Ovary (tissue), 9 donors: ENCODE results near the gene PANK4. TPM values are rescaled to one million over a fixed set of nuclear protein-coding genes. Genes with fewer than 3 reads are reported as not detected.
A peak's percentile ranks its signal among the peaks of the same experiment; 100 is the strongest.

Experiments used
- DNase-seq, 5 donors: peaks; one replicate each; pipeline ENCODE4 v3.0.0-alpha.2; 2019 to 2020
- H3K27ac ChIP-seq, 2 donors: fragments of 200-600 bp; one replicate each; pipeline versions ENCODE4 v1.5.1 to v1.8.0; 2019 to 2022
- H3K27me3 ChIP-seq: fragments of 200-600 bp; one replicate; pipeline ENCODE4 v1.8.0; 2022
- H3K36me3 ChIP-seq: fragments of 200-600 bp; sonication (generic); one replicate; pipeline ENCODE4 v1.5.1; 2019
- H3K4me1 ChIP-seq: one replicate; pipeline ENCODE4 v1.8.1; 2013; ENCODE audit warnings: mild to moderate bottlenecking, moderate library complexity; ENCODE audit not compliant: insufficient read depth
- H3K4me3 ChIP-seq: fragments of 200-600 bp; sonication (generic); one replicate; pipeline ENCODE4 v1.5.1; 2017
- H3K9me3 ChIP-seq, 2 donors: fragments of 200-600 bp in 1 of 2; sonication (generic) in 1 of 2; one replicate each; pipeline versions ENCODE4 v1.5.1 to v1.8.1; 2013 to 2019; ENCODE audit warnings: mild to moderate bottlenecking in 1 of 2, moderate library complexity in 1 of 2
- EP300 ChIP-seq: sonication (generic); formaldehyde crosslinking; IDR thresholded peaks from one replicate; pipeline ENCODE4 v1.6.1; 2017; ENCODE audit warnings: antibody characterized with exemption
- POLR2A ChIP-seq: fragments of 450-650 bp; IDR thresholded peaks from one replicate; pipeline ENCODE4 v1.6.1; 2017; ENCODE audit warnings: antibody characterized with exemption, mild to moderate bottlenecking, moderate library complexity
- WGBS, 3 donors: extraction: QIAGEN DNeasy Blood & Tissue Kit in 1 of 3; methylation state at CpG; one replicate each; pipeline versions ENCODE4 v1.1.5 to v1.1.7; 2013 to 2017; 5-methylcytosine and 5-hydroxymethylcytosine counted together
- intact Hi-C, 4 donors: fragments of 100-400 bp; cut with DNase I; formaldehyde crosslinking; loops; one replicate each; pipeline versions ENCODE4 v1.11.0 to v1.15.1; 2022 to 2023
- polyA plus RNA-seq, 2 donors: library from polyadenylated mRNA; stranded (reverse); fragments of 200-250 nt in 1 of 2; fragments of 350-450 nt in 1 of 2; fragmentation: Illumina TruSeq in 1 of 2; extraction: RNeasy Lipid Tissue Mini Kit (QIAGEN cat#74804) in 1 of 2; gene quantifications; one replicate each; pipeline ENCODE4 v1.2.3, GENCODE V29; 2013 to 2014
- total RNA-seq, 7 donors: library from RNA; depleted of rRNA in 2 of 7; stranded (reverse); fragments of >200 nt in 2 of 7; fragmentation: NEBNext Ultra II Directional in 3 of 7; extraction: Animal tissue kit (Norgen Biotek cat#: 25700) in 3 of 7; gene quantifications; one replicate each; pipeline versions ENCODE4 v1.1.0 to v1.2.4, GENCODE V29; 2016 to 2023
- TF ChIP-seq, protein P1 (sequence below), 3 donors: fragments of 450-650 bp in 2 of 3; fragments of 200-600 bp in 1 of 3; IDR thresholded peaks; one replicate each; pipeline versions ENCODE4 v1.5.1 to v1.8.0; 2016 to 2022; ENCODE audit warnings: antibody characterized with exemption in 3 of 3, mild to moderate bottlenecking in 1 of 3
- donor health status: DM: no; HTN: no; CAD: no; lungs with moderate emphysema.
- donor health status: DM: no; HTN: no; CAD: no.
- donor health status: Bipolar disorder and iron deficiency.
- donor health status: DM: yes; HTN: yes; CAD: no.
- donor health status: DM: no; HTN: no; CAD: no.
- donor health status: DM: yes; HTN: yes; CAD: no.

PANK4 gene
- total and polyA plus RNA-seq, 9 donors = 14.7 to 33.3 (median 26.1) TPM

DNA sequence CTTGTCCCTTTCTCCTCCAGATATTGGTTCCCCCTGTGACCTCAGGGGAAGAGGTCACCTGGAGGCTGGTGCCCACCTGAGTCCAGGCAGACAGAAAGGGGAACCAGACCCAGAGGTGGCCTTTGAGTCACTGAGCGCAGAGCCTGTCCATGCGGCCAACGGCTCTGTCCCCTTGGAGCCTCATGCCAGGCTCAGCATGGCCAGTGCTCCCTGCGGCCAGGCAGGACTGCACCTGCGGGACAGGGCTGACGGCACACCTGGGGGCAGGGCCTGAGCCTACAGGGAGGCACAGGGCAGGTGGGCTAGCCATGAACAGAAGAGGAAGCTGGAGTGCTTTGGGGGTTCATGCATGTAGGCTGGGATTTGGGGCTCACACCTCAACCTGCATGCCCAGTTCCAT is 32.5 kb upstream of the PANK4 start:
- intact Hi-C loops = loop anchor here in 2 of 4 donors (5.0 to 10.0 kb wide), 2 partner anchors 317 to 1654 kb away; no protein-coding TSS in a partner anchor
- WGBS, 3 donors = 95 to 100% (median 96%) methylated on average over 6 of the region's 6 CpGs
- Histone ChIP-seq H3K4me1 (peaks cover 12% of the 10 kb centered on the region), H3K4me3 (no peak overlapping the region), H3K27ac (no peak overlapping the region), H3K27me3 (no peaks in the 10 kb centered on the region), H3K36me3 (no peaks in the 10 kb centered on the region), H3K9me3 (no peaks in the 10 kb centered on the region)
- DNase-seq = peak in 1 of 5 donors; percentile 9
- TF ChIP-seq POLR2A = no peak
- TF ChIP-seq, protein P1, sequence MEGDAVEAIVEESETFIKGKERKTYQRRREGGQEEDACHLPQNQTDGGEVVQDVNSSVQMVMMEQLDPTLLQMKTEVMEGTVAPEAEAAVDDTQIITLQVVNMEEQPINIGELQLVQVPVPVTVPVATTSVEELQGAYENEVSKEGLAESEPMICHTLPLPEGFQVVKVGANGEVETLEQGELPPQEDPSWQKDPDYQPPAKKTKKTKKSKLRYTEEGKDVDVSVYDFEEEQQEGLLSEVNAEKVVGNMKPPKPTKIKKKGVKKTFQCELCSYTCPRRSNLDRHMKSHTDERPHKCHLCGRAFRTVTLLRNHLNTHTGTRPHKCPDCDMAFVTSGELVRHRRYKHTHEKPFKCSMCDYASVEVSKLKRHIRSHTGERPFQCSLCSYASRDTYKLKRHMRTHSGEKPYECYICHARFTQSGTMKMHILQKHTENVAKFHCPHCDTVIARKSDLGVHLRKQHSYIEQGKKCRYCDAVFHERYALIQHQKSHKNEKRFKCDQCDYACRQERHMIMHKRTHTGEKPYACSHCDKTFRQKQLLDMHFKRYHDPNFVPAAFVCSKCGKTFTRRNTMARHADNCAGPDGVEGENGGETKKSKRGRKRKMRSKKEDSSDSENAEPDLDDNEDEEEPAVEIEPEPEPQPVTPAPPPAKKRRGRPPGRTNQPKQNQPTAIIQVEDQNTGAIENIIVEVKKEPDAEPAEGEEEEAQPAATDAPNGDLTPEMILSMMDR (IDR thresholded peaks at IDR 0.05) = no peak
- no peak for TF ChIP-seq EP300

DNA sequence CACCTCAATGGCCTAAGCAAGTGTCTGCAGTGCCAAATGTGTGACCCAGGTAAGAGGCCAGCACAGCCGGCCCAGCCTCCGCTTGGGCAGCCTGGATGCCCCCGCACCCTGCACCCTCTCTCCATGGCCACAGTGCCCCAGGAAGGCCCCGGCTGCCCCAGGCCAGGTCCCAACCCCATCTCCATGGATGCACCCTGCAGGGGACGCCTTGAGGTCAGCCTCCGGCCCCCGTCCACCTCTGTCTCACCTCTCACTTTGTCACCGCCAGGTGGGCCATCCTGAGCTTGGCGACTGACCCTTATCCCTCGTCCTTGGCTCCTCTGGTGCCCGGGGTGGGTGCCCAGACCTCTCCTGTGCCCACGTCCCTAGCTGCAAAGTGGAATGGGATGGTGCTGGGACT is 32.0 kb upstream of the PANK4 start:
- Histone ChIP-seq H3K27ac (no peak overlapping the region), H3K4me1 (peaks cover 12% of the 10 kb centered on the region), H3K4me3 (no peak overlapping the region), H3K9me3 (no peaks in the 10 kb centered on the region), H3K36me3 (no peaks in the 10 kb centered on the region), H3K27me3 (no peaks in the 10 kb centered on the region)
- WGBS, 3 donors = 91 to 94% (median 93%) methylated on average over 11 to 12 of the region's 12 CpGs
- DNase-seq = no peak
- TF ChIP-seq EP300 (no peak), POLR2A (no peak)
- TF ChIP-seq, protein P1 (IDR thresholded peaks at IDR 0.05) = no peak
- intact Hi-C loops = loop anchor here in 2 of 4 donors (5.0 to 10.0 kb wide), 2 partner anchors 316 to 1654 kb away; no protein-coding TSS in a partner anchor

DNA sequence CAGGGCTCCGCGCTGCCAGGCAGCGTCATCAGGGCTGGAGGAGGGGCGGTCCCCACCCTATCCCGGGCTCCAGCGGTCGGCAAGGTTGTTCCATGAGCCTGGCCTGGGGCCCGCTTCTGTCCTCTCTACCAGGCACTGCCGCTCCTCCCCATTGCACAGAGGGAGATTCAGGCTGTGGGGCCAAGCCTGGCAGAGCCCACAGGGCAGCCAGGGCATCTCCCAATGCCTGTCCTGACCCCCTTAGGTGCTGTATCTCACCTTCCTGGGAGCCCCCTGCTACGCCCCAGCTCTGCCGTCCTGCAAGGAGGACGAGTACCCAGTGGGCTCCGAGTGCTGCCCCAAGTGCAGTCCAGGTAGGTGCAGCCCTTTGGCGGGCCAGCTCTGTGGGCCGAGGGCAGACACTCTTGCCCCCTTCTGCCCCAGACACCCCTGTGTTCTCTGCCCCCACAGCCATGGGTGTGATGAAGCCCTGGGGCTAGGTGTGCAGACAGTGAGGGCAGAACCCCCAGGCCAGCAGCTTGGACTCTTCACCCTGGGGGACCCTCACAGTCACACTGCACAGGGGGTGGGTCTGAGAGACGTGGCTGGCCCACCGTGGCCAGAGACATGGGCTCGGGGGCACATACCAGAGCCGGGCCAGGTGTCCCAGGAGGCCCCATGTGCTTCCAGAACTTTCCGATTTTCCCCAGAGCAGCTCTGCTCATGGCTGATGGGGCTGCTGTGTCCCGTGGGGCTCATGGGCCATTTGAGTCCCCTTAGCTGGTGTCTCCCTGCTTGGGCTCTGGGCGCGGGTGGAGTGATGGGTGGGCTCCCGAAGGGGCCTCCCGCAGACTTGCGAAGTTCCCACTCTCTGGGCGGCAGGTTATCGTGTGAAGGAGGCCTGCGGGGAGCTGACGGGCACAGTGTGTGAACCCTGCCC is 31.3 kb upstream of the PANK4 start:
- no peak for TF ChIP-seq POLR2A
- TF ChIP-seq EP300 = no peak
- TF ChIP-seq, protein P1 (IDR thresholded peaks at IDR 0.05) = no peak
- 90 to 95% (median 90%) methylated on average over 25 to 30 of the region's 30 CpGs for WGBS, 3 donors
- peaks cover 12% of the 10 kb centered on the region for H3K4me1 ChIP-seq
- peak overlapping the region; percentile 64 for H3K4me3 ChIP-seq
- DNase-seq = no peak
- H3K36me3 ChIP-seq = no peaks in the 10 kb centered on the region
- intact Hi-C loops = loop anchor here in 2 of 4 donors (5.0 to 10.0 kb wide), 2 partner anchors 315 to 1653 kb away; no protein-coding TSS in a partner anchor
- H3K9me3 ChIP-seq = no peaks in the 10 kb centered on the region
- no peaks in the 10 kb centered on the region for H3K27me3 ChIP-seq
- H3K27ac ChIP-seq = peak overlapping the region in 1 of 2 donors; percentile 82

DNA sequence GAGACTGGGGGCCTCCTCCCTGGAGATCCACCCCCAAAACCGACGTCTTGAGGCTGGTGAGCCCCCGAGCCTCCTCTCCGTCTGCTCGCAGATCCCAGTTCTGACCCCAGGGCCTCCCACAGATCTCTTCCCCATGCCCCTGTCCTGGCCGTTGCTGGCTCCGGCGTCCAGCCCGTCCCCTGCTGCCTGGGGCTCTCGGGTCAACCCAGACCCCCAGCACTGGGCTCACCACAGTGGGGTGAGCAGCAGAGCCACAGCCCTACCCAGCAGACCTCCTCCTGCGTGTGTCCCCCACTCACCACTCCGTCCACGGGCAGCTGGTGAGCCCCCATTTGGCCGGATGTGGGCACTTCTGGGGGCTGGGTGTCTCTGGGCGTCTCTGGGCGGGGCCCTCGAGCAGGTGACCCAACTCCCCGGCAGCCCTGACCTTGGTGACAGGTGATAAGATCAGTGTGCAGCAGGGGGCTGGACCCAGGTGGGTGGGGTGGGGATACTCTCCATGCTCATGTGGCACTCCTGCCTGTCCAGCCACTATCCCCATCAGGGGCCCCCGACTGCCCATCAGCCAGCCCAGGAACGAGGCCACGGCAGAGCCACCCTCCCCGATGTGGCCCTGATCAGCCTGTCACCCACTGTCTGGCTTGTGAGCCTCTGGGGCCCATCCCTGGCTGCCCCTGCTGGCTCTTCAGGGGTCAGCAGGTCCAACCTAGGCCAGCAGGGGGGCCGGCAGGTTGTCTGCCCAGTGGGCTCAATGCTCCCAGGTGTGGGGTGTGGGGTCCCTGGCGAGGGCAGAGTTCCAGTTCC is 30.5 kb upstream of the PANK4 start:
- TF ChIP-seq, protein P1 (IDR thresholded peaks at IDR 0.05) = no peak
- TF ChIP-seq POLR2A (no peak), EP300 (no peak)
- H3K27ac ChIP-seq = peak overlapping the region; percentile 82 to 88
- intact Hi-C loops = loop anchor here in 2 of 4 donors (5.0 to 10.0 kb wide), 2 partner anchors 315 to 1652 kb away; no protein-coding TSS in a partner anchor

More for the DNA sequence above, 30.5 kb upstream of the PANK4 start:
- Histone ChIP-seq H3K36me3 (no peaks in the 10 kb centered on the region), H3K9me3 (no peaks in the 10 kb centered on the region), H3K4me3 (peak overlapping the region; percentile 64), H3K27me3 (no peaks in the 10 kb centered on the region), H3K4me1 (peaks cover 12% of the 10 kb centered on the region)
- peak in 1 of 5 donors; percentile 34 for DNase-seq
- 15 to 24% (median 18%) methylated on average over 11 to 24 of the region's 24 CpGs for WGBS, 3 donors
